H1 (cell line): Measurements from ENCODE around the gene CREBBP. TPM values are rescaled to one million over a fixed set of nuclear protein-coding genes. Genes with fewer than 3 reads are reported as not detected.

Source experiments
- CTCF ChIA-PET: fragments of 300-600 bp; sonication (Branson Sonifier 250); formaldehyde crosslinking; loops from one replicate; lab custom pipeline; 2021; ENCODE audit not compliant: partially characterized antibody; lab: Charles Lee
- POLR2A ChIA-PET: fragments of 300-600 bp; sonication (Branson Sonifier 250); formaldehyde crosslinking; loops from one replicate; lab custom pipeline; 2021; ENCODE audit warnings: inconsistent platforms; ENCODE audit not compliant: partially characterized antibody; lab: Charles Lee
- DNase-seq, 2 experiments: peaks; one replicate each; pipeline versions ENCODE4 v3.0.0 to v3.0.0-alpha.2; 2010 to 2022; ENCODE audit warnings: low spot score in 2 of 2, low read depth in 1 of 2, mixed read lengths in 1 of 2
- FAIRE-seq: peaks from 2 replicates; lab custom pipeline; 2011; peaks lifted over from hg19 to GRCh38; lab: Jason Lieb, UNC
- H2AFZ ChIP-seq: 2 replicates; pipeline ENCODE4 v1.8.1; 2012; ENCODE audit warnings: low read length, inconsistent platforms
- H2AK5ac ChIP-seq: 2 replicates; pipeline ENCODE4 v1.6.1; 2013; ENCODE audit warnings: low read depth, low read length
- H2BK120ac ChIP-seq: replicated peaks from 2 replicates; pipeline ENCODE3; 2013; ENCODE audit warnings: low read depth, low read length, inconsistent platforms
- H2BK12ac ChIP-seq: 2 replicates; pipeline ENCODE4 v1.6.1; 2013; ENCODE audit warnings: low read depth, low read length
- H2BK15ac ChIP-seq: 2 replicates; pipeline ENCODE4 v1.6.1; 2013; ENCODE audit warnings: low read length
- H2BK20ac ChIP-seq: 2 replicates; pipeline ENCODE4 v1.6.1; 2013; ENCODE audit warnings: low read length
- H2BK5ac ChIP-seq: 2 replicates; pipeline ENCODE4 v1.6.1; 2013; ENCODE audit warnings: low read depth, low read length
- H3K14ac ChIP-seq: 2 replicates; pipeline ENCODE4 v1.6.1; 2013; ENCODE audit warnings: inconsistent platforms; ENCODE audit not compliant: insufficient read length
- H3K18ac ChIP-seq: 2 replicates; pipeline ENCODE4 v1.6.1; 2013; ENCODE audit warnings: low read length; ENCODE audit errors: extremely low read depth
- H3K23ac ChIP-seq: 2 replicates; pipeline ENCODE4 v1.6.1; 2013; ENCODE audit warnings: inconsistent platforms; ENCODE audit not compliant: insufficient read length
- H3K23me2 ChIP-seq: 2 replicates; pipeline ENCODE4 v1.6.1; 2013; ENCODE audit warnings: low read depth, low read length
- H3K27ac ChIP-seq: 2 replicates; pipeline ENCODE4 v1.6.1; 2011; ENCODE audit warnings: low read depth, low read length, inconsistent platforms
- H3K27me3 ChIP-seq, 4 experiments: replicated peaks in 1 of 4; 1 replicate in 1 of 4; 2 replicates in 3 of 4; pipeline versions ENCODE4 v1.6.1 to v1.8.1; 2011 to 2013; ENCODE audit warnings: low read length in 3 of 4, mild to moderate bottlenecking in 3 of 4, inconsistent platforms in 2 of 4, mixed read lengths in 2 of 4, moderate library complexity in 1 of 4; ENCODE audit not compliant: control insufficient read depth in 3 of 4, insufficient read depth in 3 of 4; ENCODE audit errors: extremely low read depth in 1 of 4
- H3K36me3 ChIP-seq, 4 experiments: 2 replicates each; pipeline versions ENCODE4 v1.6.1 to v1.8.1; 2011 to 2013; ENCODE audit warnings: mild to moderate bottlenecking in 4 of 4, low read length in 3 of 4, moderate library complexity in 2 of 4, control low read depth in 1 of 4, inconsistent platforms in 1 of 4; ENCODE audit not compliant: insufficient read depth in 4 of 4, control insufficient read depth in 2 of 4
- H3K4ac ChIP-seq: replicated peaks from 2 replicates; pipeline ENCODE3; 2013; ENCODE audit warnings: low read length, low read depth, mixed read lengths, inconsistent platforms; ENCODE audit not compliant: insufficient read length
- H3K4me1 ChIP-seq, 4 experiments: replicated peaks in 1 of 4; 1 replicate in 1 of 4; 2 replicates in 3 of 4; pipeline versions ENCODE4 v1.6.1 to v1.8.1; 2011 to 2013; ENCODE audit warnings: low read length in 3 of 4, inconsistent platforms in 2 of 4, mixed read lengths in 1 of 4; ENCODE audit not compliant: insufficient read depth in 4 of 4, control insufficient read depth in 3 of 4
- H3K4me2 ChIP-seq, 2 experiments: 2 replicates each; pipeline versions ENCODE4 v1.6.1 to v1.8.1; 2011 to 2013; ENCODE audit warnings: low read depth in 2 of 2, low read length in 2 of 2, control low read depth in 1 of 2, inconsistent platforms in 1 of 2, mild to moderate bottlenecking in 1 of 2; ENCODE audit not compliant: insufficient read depth in 1 of 2
- H3K4me3 ChIP-seq, 4 experiments: fragments of 200-600, 300-600 bp in 1 of 4; sonication (generic), shearing (Covaris generic), sonication (Bioruptor Twin) in 1 of 4; 2 replicates each; pipeline versions ENCODE4 v1.5.1 to v1.8.1; 2011 to 2016; ENCODE audit warnings: low read length in 4 of 4, low read depth in 3 of 4, control low read depth in 2 of 4, inconsistent platforms in 2 of 4, mild to moderate bottlenecking in 2 of 4, mixed read lengths in 1 of 4, moderate library complexity in 1 of 4; ENCODE audit not compliant: insufficient read depth in 2 of 4; ENCODE audit errors: extremely low read depth in 1 of 4
- H3K56ac ChIP-seq: replicated peaks from 2 replicates; pipeline ENCODE3; 2013; ENCODE audit warnings: low read depth, mild to moderate bottlenecking, mixed read lengths, low read length, inconsistent platforms; ENCODE audit not compliant: insufficient read length
- H3K79me1 ChIP-seq: 2 replicates; pipeline ENCODE4 v1.6.1; 2013; ENCODE audit warnings: low read depth, low read length, control low read depth
- H3K79me2 ChIP-seq, 2 experiments: 2 replicates each; pipeline versions ENCODE4 v1.6.1 to v1.8.1; 2012 to 2013; ENCODE audit warnings: low read length in 2 of 2, mild to moderate bottlenecking in 2 of 2, inconsistent platforms in 1 of 2; ENCODE audit not compliant: insufficient read depth in 2 of 2, control insufficient read depth in 1 of 2
- H3K9ac ChIP-seq, 4 experiments: replicated peaks in 1 of 4; 1 replicate in 1 of 4; 2 replicates in 3 of 4; pipeline versions ENCODE4 v1.6.1 to v1.8.1; 2011 to 2013; ENCODE audit warnings: low read depth in 3 of 4, low read length in 3 of 4, control low read depth in 2 of 4, mild to moderate bottlenecking in 2 of 4, moderate library complexity in 2 of 4, inconsistent platforms in 1 of 4; ENCODE audit errors: extremely low read depth in 1 of 4
- H3K9me3 ChIP-seq, 2 experiments: 2 replicates each; pipeline versions ENCODE4 v1.6.1 to v1.8.1; 2012 to 2013; ENCODE audit warnings: mild to moderate bottlenecking in 2 of 2, moderate library complexity in 2 of 2, control low read depth in 1 of 2, inconsistent platforms in 1 of 2, low read depth in 1 of 2, low read length in 1 of 2, mixed read lengths in 1 of 2; ENCODE audit not compliant: insufficient read depth in 2 of 2
- H4K20me1 ChIP-seq, 2 experiments: replicated peaks in 1 of 2; 2 replicates each; pipeline versions ENCODE3 to v1.8.1; 2011 to 2013; ENCODE audit warnings: inconsistent platforms in 2 of 2, low read length in 2 of 2, mild to moderate bottlenecking in 1 of 2; ENCODE audit not compliant: insufficient read depth in 2 of 2, control insufficient read depth in 1 of 2
- H4K5ac ChIP-seq: 2 replicates; pipeline ENCODE4 v1.6.1; 2013; ENCODE audit warnings: low read length, low read depth, mixed read lengths, inconsistent platforms; ENCODE audit not compliant: insufficient read length
- H4K8ac ChIP-seq: 2 replicates; pipeline ENCODE4 v1.8.0; 2013; ENCODE audit warnings: mild to moderate bottlenecking, moderate library complexity, low read length, inconsistent platforms; ENCODE audit not compliant: insufficient read depth; ENCODE audit errors: extremely low read depth
- H4K91ac ChIP-seq: replicated peaks from 2 replicates; pipeline ENCODE3; 2013; ENCODE audit warnings: low read length, mixed read lengths, inconsistent platforms; ENCODE audit not compliant: insufficient read length
- BACH1 ChIP-seq: IDR thresholded peaks from 2 replicates; pipeline ENCODE4 v1.6.1; 2012; ENCODE audit warnings: low read length, improper control_type of control experiment
- CHD1 ChIP-seq: IDR thresholded peaks from 2 replicates; pipeline ENCODE4 v1.6.1; 2012; ENCODE audit warnings: low read depth, low read length, improper control_type of control experiment
- CHD2 ChIP-seq: IDR thresholded peaks from 2 replicates; pipeline ENCODE4 v1.6.1; 2012; ENCODE audit warnings: low read length, improper control_type of control experiment
- KDM4A ChIP-seq: IDR thresholded peaks from one replicate; pipeline ENCODE4 v1.7.1; 2012; ENCODE audit warnings: low read depth, mild to moderate bottlenecking, moderate library complexity, low read length, inconsistent platforms; ENCODE audit not compliant: severe bottlenecking
- RNF2 ChIP-seq: fragments of 200-900, 300-1000 bp; sonication (generic); IDR thresholded peaks from 2 replicates; pipeline ENCODE4 v1.7.1; 2016; ENCODE audit warnings: borderline replicate concordance, low read depth, mild to moderate bottlenecking, antibody characterized with exemption, low read length; ENCODE audit not compliant: poor library complexity, severe bottlenecking; ENCODE audit errors: missing control alignments
- RXRA ChIP-seq: IDR thresholded peaks from 2 replicates; pipeline ENCODE4 v1.6.1; 2011; ENCODE audit warnings: low read depth, mild to moderate bottlenecking, low read length, moderate library complexity; ENCODE audit not compliant: insufficient read depth
- SRF ChIP-seq: IDR thresholded peaks from 2 replicates; pipeline ENCODE4 v1.6.1; 2011; ENCODE audit warnings: mild to moderate bottlenecking, low read depth, low read length, moderate library complexity
- TCF12 ChIP-seq: IDR thresholded peaks from 2 replicates; pipeline ENCODE4 v1.6.1; 2011; ENCODE audit warnings: low read depth, mild to moderate bottlenecking, low read length
- TEAD4 ChIP-seq: IDR thresholded peaks from 2 replicates; pipeline ENCODE4 v1.6.1; 2012; ENCODE audit warnings: low read depth, low read length, inconsistent platforms, mixed read lengths
- ZNF274 ChIP-seq: IDR thresholded peaks from 2 replicates; pipeline ENCODE4 v1.7.0; 2012; ENCODE audit warnings: low read length, borderline replicate concordance; ENCODE audit errors: extremely low read depth
- WGBS, 2 experiments: shearing (Covaris generic) in 1 of 2; methylation state at CpG; one replicate each; pipeline versions ENCODE4 v1.1.6 to v1.1.7; 2013 to 2015; ENCODE audit warnings: low lambda C conversion rate in 2 of 2, mixed read lengths in 2 of 2, inconsistent platforms in 1 of 2, low coverage in 1 of 2, missing lambda C conversion rate in 1 of 2; ENCODE audit not compliant: insufficient replicate concordance in 2 of 2, insufficient coverage in 1 of 2, insufficient read length in 1 of 2; ENCODE audit errors: extremely low coverage in 1 of 2, missing lambda C conversion rate in 1 of 2; 5-methylcytosine and 5-hydroxymethylcytosine counted together
- polyA plus RNA-seq, 7 experiments: library from polyadenylated mRNA; depleted of rRNA in 3 of 7; stranded (reverse) in 5 of 7; unstranded in 2 of 7; fragments of >200 nt in 5 of 7; fragments of 200-250 nt in 2 of 7; gene quantifications; 1 replicate in 5 of 7; 2 replicates in 1 of 7; 4 replicates in 1 of 7; pipeline versions ENCODE4 v1.2.1 to v1.2.3, GENCODE V29; 2011 to 2013; ENCODE audit warnings: missing spikeins in 2 of 7, mixed read lengths in 2 of 7
- total RNA-seq: library from RNA; stranded (reverse); fragmentation: NEBNext Ultra II Directional; extraction: Animal tissue kit (Norgen Biotek cat#: 25700); gene quantifications from 2 replicates; pipeline ENCODE4 v1.2.1, GENCODE V29; 2021
- TF ChIP-seq, protein P1 (sequence below): IDR thresholded peaks from 2 replicates; pipeline ENCODE4 v1.6.1; 2012; ENCODE audit warnings: inconsistent platforms

Gene CREBBP
- total and polyA plus RNA-seq, 2 of the 8 experiments (the other 6 are each of a cell fraction or from before 2014, with no cell fraction given), result 10.0 to 60.1 TPM

DNA sequence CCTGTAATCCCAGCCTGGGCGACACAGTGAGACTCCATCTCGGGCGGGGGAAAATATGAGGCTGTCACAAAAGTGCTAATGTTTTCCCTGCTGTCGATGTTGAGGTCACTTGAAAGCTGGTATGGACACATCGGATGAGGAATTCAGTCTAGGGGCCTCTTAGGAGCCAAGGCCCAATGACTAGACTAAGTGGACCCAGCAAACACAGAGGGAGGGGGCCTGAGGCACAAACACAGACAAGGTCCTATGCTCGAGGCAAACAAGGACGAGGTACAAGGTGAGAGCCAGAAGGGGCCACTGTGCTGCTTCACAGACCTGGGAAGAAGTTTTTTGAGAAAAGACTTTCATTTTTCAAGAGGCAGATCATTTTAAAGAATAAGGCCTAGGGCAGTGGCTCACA lies 178.4 kb downstream of the CREBBP start:
- no peak overlapping the region for H2BK20ac ChIP-seq
- no peak overlapping the region for H2AK5ac ChIP-seq
- H3K14ac ChIP-seq, result no peak overlapping the region
- WGBS, 2 experiments, result 92% methylated on average over 7 of the region's 7 CpGs; no CpG with 5 or more reads in 1 of the 2 experiments
- DNase-seq, result no peak
- no peaks in the 10 kb centered on the region for H3K4me1 ChIP-seq
- peaks cover 14% of the 10 kb centered on the region; the same call in 1 of the 2 replicates for H3K79me1 ChIP-seq
- no peak overlapping the region for H3K56ac ChIP-seq
- no peaks in the 10 kb centered on the region for H3K23me2 ChIP-seq
- H4K5ac ChIP-seq, result no peak overlapping the region
- no peak overlapping the region for H3K18ac ChIP-seq
- no peak overlapping the region for H3K27ac ChIP-seq
- no peak overlapping the region for H3K23ac ChIP-seq
- TF ChIP-seq CHD2 (no peak), KDM4A (no peak), CHD1 (no peak), TCF12 (no peak), BACH1 (no peak), TEAD4 (no peak), SRF (no peak), RNF2 (no peak), ZNF274 (no peak), RXRA (no peak)
- TF ChIP-seq, protein P1, sequence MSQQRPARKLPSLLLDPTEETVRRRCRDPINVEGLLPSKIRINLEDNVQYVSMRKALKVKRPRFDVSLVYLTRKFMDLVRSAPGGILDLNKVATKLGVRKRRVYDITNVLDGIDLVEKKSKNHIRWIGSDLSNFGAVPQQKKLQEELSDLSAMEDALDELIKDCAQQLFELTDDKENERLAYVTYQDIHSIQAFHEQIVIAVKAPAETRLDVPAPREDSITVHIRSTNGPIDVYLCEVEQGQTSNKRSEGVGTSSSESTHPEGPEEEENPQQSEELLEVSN, result no peak
- H4K91ac ChIP-seq, result no peak overlapping the region
- ChIA-PET POLR2A (interaction anchor here (1.5 kb wide), 1 partner anchor 15 kb away, joined by 5 read pairs; no protein-coding TSS in a partner anchor), CTCF (interaction anchor here (0.6 to 3.1 kb wide), 2 partner anchors 11 to 38 kb away, joined by 3 to 20 read pairs; no protein-coding TSS in a partner anchor)
- H3K4me2 ChIP-seq, result no peak overlapping the region
- no peak overlapping the region for H3K4ac ChIP-seq
- FAIRE-seq, result no peak
- H4K20me1 ChIP-seq, result peaks cover 2% of the 10 kb centered on the region in 2 experiments
- peaks cover 0 to 2% (median 1%) of the 10 kb centered on the region in 4 experiments; a peak in 2 of 8 replicates for H3K36me3 ChIP-seq
- H3K9ac ChIP-seq, result no peak overlapping the region
- no peak overlapping the region for H2BK5ac ChIP-seq
- H3K9me3 ChIP-seq, result no peaks in the 10 kb centered on the region
- H2BK15ac ChIP-seq, result no peak overlapping the region
- no peaks in the 10 kb centered on the region for H3K27me3 ChIP-seq
- no peak overlapping the region for H3K4me3 ChIP-seq
- H4K8ac ChIP-seq, result no peak overlapping the region
- no peak overlapping the region for H2AFZ ChIP-seq
- H2BK120ac ChIP-seq, result no peak overlapping the region
- peaks cover 0 to 70% of the 10 kb centered on the region in 2 experiments; a peak in 2 of 4 replicates for H3K79me2 ChIP-seq
- H2BK12ac ChIP-seq, result no peak overlapping the region
